IPS-15b (cell line): ENCODE data around the gene SND1.

Experiments used
- H3K27me3 ChIP-seq: one replicate; pipeline ENCODE4 v1.6.1; 2013; ENCODE audit warnings: low read length; ENCODE audit not compliant: control insufficient read depth, insufficient read depth
- H3K36me3 ChIP-seq: one replicate; pipeline ENCODE4 v1.6.1; 2013; ENCODE audit warnings: low read length; ENCODE audit not compliant: control insufficient read depth, insufficient read depth
- H3K4me1 ChIP-seq: one replicate; pipeline ENCODE4 v1.6.1; 2013; ENCODE audit warnings: mild to moderate bottlenecking, low read length; ENCODE audit not compliant: control insufficient read depth, insufficient read depth
- H3K4me3 ChIP-seq: one replicate; pipeline ENCODE4 v1.5.1; 2013; ENCODE audit warnings: low read depth, low read length
- H3K9ac ChIP-seq: one replicate; pipeline ENCODE4 v1.6.1; 2013; ENCODE audit warnings: low read depth, mild to moderate bottlenecking, low read length
- H3K9me3 ChIP-seq: one replicate; pipeline ENCODE4 v1.6.1; 2013; ENCODE audit warnings: mild to moderate bottlenecking, low read length; ENCODE audit not compliant: control insufficient read depth, insufficient read depth

Gene SND1

DNA sequence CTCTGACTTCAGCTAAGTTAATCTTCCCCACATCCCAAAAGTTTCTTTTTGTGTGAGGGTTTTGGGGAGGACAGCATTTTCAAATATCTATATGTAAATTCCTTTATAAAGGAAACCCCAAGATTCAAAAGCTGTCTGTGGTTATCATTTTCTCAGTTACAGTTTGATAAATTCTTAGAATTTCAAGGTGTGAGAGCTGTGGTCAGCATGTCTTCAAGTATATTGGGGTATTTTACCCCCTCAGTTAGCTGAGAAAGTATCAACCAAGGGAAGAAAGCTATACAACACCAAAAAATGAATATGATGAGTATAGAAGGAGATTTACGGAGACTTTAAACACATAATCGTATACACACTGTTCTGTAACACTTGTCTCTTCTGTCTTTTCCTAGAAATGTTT lies 109.2 kb downstream of the SND1 start:
- H3K4me1 ChIP-seq: peaks cover 3% of the 10 kb centered on the region
- H3K27me3 ChIP-seq: no peaks in the 10 kb centered on the region
- H3K4me3 ChIP-seq: no peak overlapping the region
- H3K9ac ChIP-seq: no peak overlapping the region
- H3K36me3 ChIP-seq: no peaks in the 10 kb centered on the region
- H3K9me3 ChIP-seq: no peaks in the 10 kb centered on the region

DNA sequence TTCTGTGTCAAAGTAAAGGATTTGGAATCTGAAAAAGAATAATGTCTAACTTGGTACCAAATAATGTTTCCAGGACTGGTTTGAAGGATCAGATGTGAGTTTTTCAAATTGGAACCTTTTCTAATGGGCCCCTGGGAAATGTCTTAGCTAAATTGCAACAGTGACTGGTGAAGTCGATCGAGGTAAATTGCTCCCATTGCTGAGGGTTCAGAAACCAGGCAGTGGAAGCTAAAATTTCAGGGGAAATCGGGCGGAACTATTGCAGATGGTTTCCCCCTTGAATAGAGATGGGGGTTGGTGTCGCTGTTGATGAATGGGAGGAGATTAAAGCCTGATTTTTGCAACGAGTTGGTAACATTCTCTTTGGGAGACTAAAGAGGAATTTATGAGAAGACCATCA lies 112.7 kb downstream of the SND1 start:
- no peak overlapping the region for H3K9ac ChIP-seq
- peaks cover 14% of the 10 kb centered on the region for H3K4me1 ChIP-seq
- no peaks in the 10 kb centered on the region for H3K9me3 ChIP-seq
- no peak overlapping the region for H3K4me3 ChIP-seq
- H3K36me3 ChIP-seq: no peaks in the 10 kb centered on the region
- H3K27me3 ChIP-seq: no peaks in the 10 kb centered on the region

DNA sequence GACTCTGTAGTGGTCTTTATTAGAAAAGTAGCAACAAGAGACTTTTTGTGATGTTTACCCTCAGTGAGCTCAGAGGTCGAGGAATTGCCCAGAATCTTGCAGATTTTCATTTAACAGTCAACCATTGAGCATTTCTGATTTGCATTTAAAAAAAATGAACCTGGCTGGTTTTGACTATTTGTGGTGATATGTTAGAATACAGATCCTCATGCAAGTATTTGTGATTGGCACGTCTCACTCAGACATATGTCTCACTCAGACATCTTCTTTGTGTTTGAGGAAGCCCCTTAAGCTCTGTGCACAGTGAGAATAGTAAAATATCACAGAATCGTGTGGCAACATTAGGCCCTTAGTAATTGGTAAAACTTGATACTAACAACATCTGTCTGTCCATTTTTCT lies 113.2 kb downstream of the SND1 start:
- no peaks in the 10 kb centered on the region for H3K27me3 ChIP-seq
- H3K4me3 ChIP-seq: no peak overlapping the region
- no peaks in the 10 kb centered on the region for H3K9me3 ChIP-seq
- H3K4me1 ChIP-seq: peaks cover 14% of the 10 kb centered on the region
- H3K36me3 ChIP-seq: no peaks in the 10 kb centered on the region
- no peak overlapping the region for H3K9ac ChIP-seq

DNA sequence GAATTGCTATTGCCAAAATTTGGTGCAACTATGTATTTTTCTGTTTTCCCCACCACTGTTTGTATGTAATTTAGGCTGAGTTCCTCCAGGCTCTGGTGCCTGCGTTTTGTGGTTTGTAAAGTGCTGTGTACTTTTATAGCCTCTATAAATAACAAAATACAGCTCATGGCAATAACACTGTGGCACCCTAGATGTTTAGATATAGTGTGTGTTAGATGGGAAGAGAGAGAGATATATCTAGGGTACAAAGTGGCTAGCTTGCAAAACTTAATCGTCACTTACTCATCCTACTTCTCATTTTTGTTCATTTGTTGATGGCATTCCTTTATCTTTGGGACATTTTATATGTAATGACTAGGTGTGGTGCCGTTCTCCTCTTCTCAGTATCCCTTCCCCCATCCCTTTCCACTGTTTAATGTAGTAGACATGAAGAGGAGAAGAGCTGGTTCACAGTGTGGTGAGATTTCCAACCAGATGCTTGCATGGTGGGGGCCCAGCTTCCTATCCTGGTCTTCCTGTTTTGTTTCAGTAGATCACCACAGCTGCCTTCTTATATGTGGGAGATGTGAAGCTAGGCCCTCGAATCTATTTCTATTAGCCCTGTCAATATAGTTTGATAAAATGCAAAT lies 115.0 kb downstream of the SND1 start:
- H3K27me3 ChIP-seq: no peaks in the 10 kb centered on the region
- no peaks in the 10 kb centered on the region for H3K9me3 ChIP-seq
- H3K36me3 ChIP-seq: no peaks in the 10 kb centered on the region

DNA sequence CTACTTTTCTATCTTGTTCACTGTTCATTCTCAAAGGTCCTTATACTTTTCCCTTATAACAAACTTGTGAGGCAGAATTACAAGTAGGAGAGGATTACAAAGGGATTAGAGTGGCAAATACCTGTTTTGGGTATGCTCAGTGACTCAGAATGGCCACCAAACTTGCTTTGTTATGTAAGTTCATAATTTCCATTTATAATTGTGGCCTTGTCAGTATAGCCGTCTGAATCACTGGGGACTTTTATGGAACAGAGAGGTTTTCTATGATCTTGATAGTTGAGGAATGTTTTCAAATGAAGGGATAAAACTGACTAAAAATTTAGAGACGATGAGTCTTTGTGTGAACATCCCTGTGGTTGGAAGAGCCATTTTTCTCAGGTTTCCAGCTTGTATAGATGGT lies 116.2 kb downstream of the SND1 start:
- H3K9ac ChIP-seq: no peak overlapping the region
- H3K4me1 ChIP-seq: peaks cover 14% of the 10 kb centered on the region
- H3K9me3 ChIP-seq: no peaks in the 10 kb centered on the region
- no peaks in the 10 kb centered on the region for H3K27me3 ChIP-seq
- H3K36me3 ChIP-seq: no peaks in the 10 kb centered on the region
- no peak overlapping the region for H3K4me3 ChIP-seq

More for the DNA sequence above, 115.0 kb downstream of the SND1 start:
- no peak overlapping the region for H3K4me3 ChIP-seq
- H3K4me1 ChIP-seq: peaks cover 14% of the 10 kb centered on the region
- no peak overlapping the region for H3K9ac ChIP-seq

DNA sequence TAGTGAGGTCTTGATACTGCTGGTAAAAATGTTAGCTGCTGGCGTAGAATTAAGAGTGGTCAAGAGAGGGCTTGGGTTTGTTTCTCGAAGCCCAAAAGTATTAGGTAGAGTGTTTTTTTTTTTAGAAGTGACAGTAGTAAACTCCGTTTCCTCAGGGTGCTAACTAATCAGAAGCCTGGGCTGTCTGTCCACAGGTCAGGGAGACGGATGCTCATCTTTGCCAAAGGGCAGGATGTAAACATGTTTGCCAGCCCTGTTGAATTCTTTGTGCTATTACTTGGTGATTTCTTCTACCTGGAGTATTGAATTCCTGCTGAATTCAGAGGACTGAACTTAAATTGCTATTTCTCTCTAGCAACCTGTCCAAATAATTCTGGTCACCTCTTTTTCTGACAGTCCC lies 117.1 kb downstream of the SND1 start:
- no peaks in the 10 kb centered on the region for H3K9me3 ChIP-seq

DNA sequence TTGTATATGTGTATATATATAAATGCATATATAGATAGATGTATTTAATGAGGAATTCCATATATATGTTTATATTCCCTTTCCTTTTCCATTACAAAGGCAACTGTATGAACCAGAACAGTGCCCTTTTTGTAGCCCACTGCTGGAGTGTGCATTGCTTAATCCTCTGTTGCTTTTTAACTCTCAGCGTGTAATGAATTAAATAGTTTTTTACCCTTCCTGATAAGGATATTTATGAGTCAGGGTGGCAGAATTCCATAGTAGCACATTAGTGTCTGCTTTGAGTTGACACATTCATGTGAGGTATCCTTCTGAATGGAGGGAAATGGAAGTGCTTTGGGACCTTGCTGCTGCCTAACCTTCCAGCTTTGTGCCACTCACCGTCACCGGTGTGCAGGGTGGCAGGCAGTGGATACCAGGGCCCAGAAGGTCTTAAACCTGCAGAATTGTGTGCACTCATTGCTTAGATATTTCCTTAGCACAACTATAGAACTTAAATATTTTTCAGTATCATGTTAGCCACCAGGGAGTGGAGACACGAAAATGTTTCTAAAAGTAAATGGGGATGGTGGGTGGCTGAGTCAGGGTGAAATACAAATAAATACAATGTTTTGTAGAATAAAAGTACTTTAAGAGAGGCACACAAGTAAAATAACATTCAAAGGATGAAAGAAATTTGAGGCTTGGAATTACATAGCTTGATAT lies 117.9 kb downstream of the SND1 start:
- Histone ChIP-seq H3K9me3 (no peaks in the 10 kb centered on the region), H3K4me1 (peaks cover 14% of the 10 kb centered on the region), H3K4me3 (no peak overlapping the region)

More for the DNA sequence above, 117.1 kb downstream of the SND1 start:
- Histone ChIP-seq H3K4me3 (no peak overlapping the region), H3K9ac (no peak overlapping the region), H3K4me1 (peaks cover 14% of the 10 kb centered on the region), H3K36me3 (no peaks in the 10 kb centered on the region), H3K27me3 (no peaks in the 10 kb centered on the region)

DNA sequence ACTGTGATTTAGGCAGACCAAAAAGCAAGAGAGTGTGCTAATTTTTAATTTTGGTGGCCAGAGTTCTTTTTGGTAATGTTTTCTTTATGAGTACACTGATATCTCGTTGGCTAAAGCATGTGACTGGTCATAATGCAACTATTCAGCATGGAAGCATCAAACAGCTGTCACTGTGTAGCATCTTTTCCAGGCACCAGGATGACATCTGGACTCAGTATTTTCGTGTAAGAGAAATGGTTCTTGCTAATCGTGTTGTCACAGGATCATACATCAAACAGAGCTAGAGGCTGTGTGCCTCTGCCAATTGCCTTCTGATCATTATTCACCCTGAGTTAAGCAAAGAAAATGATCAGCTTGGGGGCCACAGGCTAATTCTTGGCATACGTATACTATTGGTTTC lies 118.9 kb downstream of the SND1 start:
- no peaks in the 10 kb centered on the region for H3K27me3 ChIP-seq
- no peaks in the 10 kb centered on the region for H3K9me3 ChIP-seq
- H3K9ac ChIP-seq: no peak overlapping the region
- H3K36me3 ChIP-seq: no peaks in the 10 kb centered on the region
- no peak overlapping the region for H3K4me3 ChIP-seq
- peaks cover 14% of the 10 kb centered on the region for H3K4me1 ChIP-seq

More for the DNA sequence above, 117.9 kb downstream of the SND1 start:
- no peaks in the 10 kb centered on the region for H3K27me3 ChIP-seq
- no peak overlapping the region for H3K9ac ChIP-seq
- no peaks in the 10 kb centered on the region for H3K36me3 ChIP-seq

DNA sequence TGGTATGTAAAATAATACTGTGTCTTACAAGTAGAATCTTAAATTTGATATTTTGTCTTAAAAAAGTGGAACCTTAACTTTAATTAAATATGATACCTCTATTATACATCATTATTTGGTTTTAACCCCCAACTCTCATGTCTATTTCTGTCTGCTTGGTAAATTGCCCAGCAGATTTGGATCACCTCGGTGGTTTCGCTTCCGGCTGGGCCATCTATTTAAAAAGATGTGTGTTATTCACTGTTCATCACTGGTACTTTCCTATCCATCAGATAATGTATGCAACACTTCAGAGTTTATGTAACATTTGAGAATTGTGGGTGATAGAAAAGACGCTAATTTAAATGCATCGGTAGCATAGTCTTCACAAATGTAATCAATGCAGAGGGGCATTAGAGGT lies 119.7 kb downstream of the SND1 start:
- no peak overlapping the region for H3K4me3 ChIP-seq
- no peak overlapping the region for H3K9ac ChIP-seq
- H3K9me3 ChIP-seq: no peaks in the 10 kb centered on the region
- H3K4me1 ChIP-seq: peaks cover 14% of the 10 kb centered on the region
- no peaks in the 10 kb centered on the region for H3K36me3 ChIP-seq
- H3K27me3 ChIP-seq: no peaks in the 10 kb centered on the region

DNA sequence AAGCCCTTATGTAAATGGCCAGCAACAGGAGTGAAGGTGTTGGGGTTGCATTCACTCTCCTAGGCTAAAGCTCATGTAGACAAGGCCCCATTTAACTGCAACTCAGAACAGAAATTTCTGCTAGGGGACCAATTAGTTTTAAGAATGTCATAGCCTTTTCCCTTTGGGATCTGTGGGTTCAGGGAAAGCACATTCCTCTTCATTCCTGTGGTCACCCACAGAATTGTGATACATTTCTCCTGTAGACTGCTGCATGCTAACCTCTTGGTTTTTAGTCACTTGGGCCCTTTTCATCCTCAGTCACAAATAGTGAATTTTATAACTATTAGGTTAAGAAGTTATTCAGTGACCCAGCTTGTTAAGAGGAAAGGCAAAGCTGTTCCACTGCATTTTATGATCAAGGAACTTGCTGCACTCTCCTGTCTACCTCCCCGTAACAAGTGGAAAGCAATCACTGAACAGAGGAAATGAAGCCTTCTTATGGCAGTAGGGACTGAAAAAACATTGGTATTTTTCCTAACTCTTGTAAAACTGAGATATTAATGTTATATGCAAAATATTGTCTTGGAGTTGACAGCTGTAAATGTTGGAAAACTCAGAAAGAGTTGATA lies 124.9 kb downstream of the SND1 start:
- peaks cover 14% of the 10 kb centered on the region for H3K4me1 ChIP-seq
- H3K36me3 ChIP-seq: no peaks in the 10 kb centered on the region
- H3K4me3 ChIP-seq: no peak overlapping the region
- no peak overlapping the region for H3K9ac ChIP-seq
- no peaks in the 10 kb centered on the region for H3K9me3 ChIP-seq
- H3K27me3 ChIP-seq: no peaks in the 10 kb centered on the region

DNA sequence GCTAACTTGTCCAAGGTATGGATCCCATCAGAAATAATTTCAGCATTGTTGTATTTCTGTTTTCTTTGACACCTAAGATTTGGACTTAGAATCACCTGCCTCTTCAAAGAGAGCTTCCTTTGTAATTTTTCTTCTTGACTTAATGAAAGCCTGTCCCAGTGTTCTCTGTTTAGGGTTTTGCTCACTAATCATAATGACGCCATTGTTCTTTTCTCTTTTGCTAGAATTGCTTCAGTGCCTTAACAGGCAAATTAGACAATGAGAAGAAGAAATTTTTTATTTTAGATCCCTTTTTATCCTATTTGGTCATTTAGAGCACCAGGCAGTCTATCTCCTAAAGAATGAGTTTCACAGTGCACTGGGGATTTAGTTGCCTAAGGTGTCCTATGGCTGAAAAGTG lies 128.5 kb downstream of the SND1 start:
- Histone ChIP-seq H3K27me3 (no peaks in the 10 kb centered on the region), H3K9me3 (no peaks in the 10 kb centered on the region), H3K4me3 (no peak overlapping the region), H3K36me3 (no peaks in the 10 kb centered on the region), H3K4me1 (peaks cover 27% of the 10 kb centered on the region), H3K9ac (no peak overlapping the region)

DNA sequence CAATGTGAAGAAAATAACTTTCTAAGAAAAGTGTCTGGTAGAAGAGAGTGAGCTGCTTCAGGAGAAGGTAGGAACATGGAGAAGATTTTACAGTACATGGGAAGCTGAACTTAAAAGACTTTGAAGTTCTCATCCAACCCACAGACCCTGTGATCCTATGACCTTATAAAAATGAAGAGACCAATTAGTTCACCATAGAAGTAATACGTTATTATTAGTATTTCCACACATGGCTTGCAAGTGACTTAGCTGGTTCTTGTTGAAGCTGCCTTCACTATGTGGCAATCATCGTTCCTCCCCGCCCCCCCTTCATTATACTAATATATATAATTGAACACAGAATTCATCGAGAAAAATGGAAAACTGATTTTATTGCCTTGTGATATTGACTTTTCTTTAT lies 129.1 kb downstream of the SND1 start:
- H3K27me3 ChIP-seq: no peaks in the 10 kb centered on the region
- peaks cover 27% of the 10 kb centered on the region for H3K4me1 ChIP-seq
- H3K9ac ChIP-seq: no peak overlapping the region
- no peak overlapping the region for H3K4me3 ChIP-seq
- no peaks in the 10 kb centered on the region for H3K9me3 ChIP-seq
- H3K36me3 ChIP-seq: no peaks in the 10 kb centered on the region
